CD4-positive, alpha-beta T cell (primary cell): ENCODE measurements around the gene TMEM43. TPM values are rescaled to one million over a fixed set of nuclear protein-coding genes. Genes with fewer than 3 reads are reported as not detected.

Experiments used
- ATAC-seq: fragments of 200-7000 bp; cut with Tn5 transposase; one replicate; pipeline ENCODE4 v1.10.0; 2022; ENCODE audit warnings: mild to moderate bottlenecking; ENCODE audit not compliant: poor library complexity
- CTCF ChIA-PET: fragments of 350-600 bp; sonication (Branson Sonifier 250); formaldehyde crosslinking; loops from one replicate; lab custom pipeline; 2021; ENCODE audit warnings: antibody characterized with exemption, inconsistent platforms; lab: Charles Lee
- POLR2A ChIA-PET: fragments of 350-600 bp; sonication (Branson Sonifier 250); formaldehyde crosslinking; loops from one replicate; lab custom pipeline; 2021; ENCODE audit warnings: antibody characterized with exemption, inconsistent platforms; lab: Charles Lee
- DNase-seq, 14 experiments: peaks; one replicate each; pipeline ENCODE4 v3.0.0-alpha.2; 2013 to 2020; ENCODE audit warnings: mixed read lengths in 2 of 14
- H3K27ac ChIP-seq, 2 donors: one replicate each; pipeline versions ENCODE4 v1.5.1 to v1.7.0; 2013; ENCODE audit warnings: low read length in 2 of 2, low read depth in 1 of 2, mild to moderate bottlenecking in 1 of 2
- H3K27me3 ChIP-seq, 2 experiments: 1 replicate in 1 of 2; 2 replicates in 1 of 2; pipeline versions ENCODE4 v1.6.1 to v1.7.0; 2013; ENCODE audit warnings: low read length in 2 of 2, control low read depth in 1 of 2, mild to moderate bottlenecking in 1 of 2, moderate library complexity in 1 of 2; ENCODE audit not compliant: insufficient read depth in 2 of 2, control insufficient read depth in 1 of 2
- H3K36me3 ChIP-seq: one replicate; pipeline ENCODE4 v1.6.1; 2013; ENCODE audit warnings: low read length, control low read depth; ENCODE audit not compliant: insufficient read depth
- H3K4me1 ChIP-seq: one replicate; pipeline ENCODE4 v1.6.1; 2013; ENCODE audit warnings: low read length, control low read depth; ENCODE audit not compliant: insufficient read depth
- H3K4me3 ChIP-seq: one replicate; pipeline ENCODE4 v1.5.1; 2013; ENCODE audit warnings: mild to moderate bottlenecking, low read length, moderate library complexity
- H3K9me3 ChIP-seq, 2 experiments: 1 replicate in 1 of 2; 2 replicates in 1 of 2; pipeline versions ENCODE4 v1.6.1 to v1.7.0; 2013; ENCODE audit warnings: low read length in 2 of 2, mild to moderate bottlenecking in 2 of 2, control low read depth in 1 of 2, moderate library complexity in 1 of 2; ENCODE audit not compliant: control insufficient read depth in 1 of 2, insufficient read depth in 1 of 2
- H3K27ac Mint-ChIP-seq: one replicate; pipeline ENCODE4 v1.8.0; 2020; ENCODE audit warnings: mixed read lengths
- H3K27me3 Mint-ChIP-seq: one replicate; pipeline ENCODE4 v1.8.0; 2021; ENCODE audit warnings: mixed read lengths
- H3K36me3 Mint-ChIP-seq: one replicate; pipeline ENCODE4 v1.8.0; 2021; ENCODE audit warnings: low read depth, mixed read lengths
- H3K4me1 Mint-ChIP-seq: one replicate; pipeline ENCODE4 v1.8.0; 2021; ENCODE audit warnings: low read depth, mixed read lengths
- H3K4me3 Mint-ChIP-seq: one replicate; pipeline ENCODE4 v1.8.0; 2020; ENCODE audit warnings: mild to moderate bottlenecking, mixed read lengths
- H3K9me3 Mint-ChIP-seq: one replicate; pipeline ENCODE4 v1.8.0; 2020; ENCODE audit warnings: mixed read lengths
- intact Hi-C, 2 experiments: fragments of 100-400 bp; cut with DNase I in 1 of 2; cut with micrococcal nuclease in 1 of 2; formaldehyde crosslinking; loops; one replicate each; pipeline versions ENCODE4 v1.15.1 to v1.9.0; 2023 to 2025; cut with DNase I, micrococcal nuclease
- total RNA-seq, 174 experiments: library from RNA in 2 of 174; stranded (reverse) in 2 of 174; gene quantifications; one replicate each; pipeline ENCODE4 v1.2.3 and lab custom pipeline; 2021 to 2026
- TF ChIP-seq, protein P1 (sequence below): fragments of 200-600 bp; IDR thresholded peaks from one replicate; pipeline ENCODE4 v1.8.0; 2022; ENCODE audit warnings: antibody characterized with exemption, mild to moderate bottlenecking

TMEM43 gene
- total RNA-seq, 2 experiments from 2014 or later, result 24.8 to 27.6 TPM

DNA sequence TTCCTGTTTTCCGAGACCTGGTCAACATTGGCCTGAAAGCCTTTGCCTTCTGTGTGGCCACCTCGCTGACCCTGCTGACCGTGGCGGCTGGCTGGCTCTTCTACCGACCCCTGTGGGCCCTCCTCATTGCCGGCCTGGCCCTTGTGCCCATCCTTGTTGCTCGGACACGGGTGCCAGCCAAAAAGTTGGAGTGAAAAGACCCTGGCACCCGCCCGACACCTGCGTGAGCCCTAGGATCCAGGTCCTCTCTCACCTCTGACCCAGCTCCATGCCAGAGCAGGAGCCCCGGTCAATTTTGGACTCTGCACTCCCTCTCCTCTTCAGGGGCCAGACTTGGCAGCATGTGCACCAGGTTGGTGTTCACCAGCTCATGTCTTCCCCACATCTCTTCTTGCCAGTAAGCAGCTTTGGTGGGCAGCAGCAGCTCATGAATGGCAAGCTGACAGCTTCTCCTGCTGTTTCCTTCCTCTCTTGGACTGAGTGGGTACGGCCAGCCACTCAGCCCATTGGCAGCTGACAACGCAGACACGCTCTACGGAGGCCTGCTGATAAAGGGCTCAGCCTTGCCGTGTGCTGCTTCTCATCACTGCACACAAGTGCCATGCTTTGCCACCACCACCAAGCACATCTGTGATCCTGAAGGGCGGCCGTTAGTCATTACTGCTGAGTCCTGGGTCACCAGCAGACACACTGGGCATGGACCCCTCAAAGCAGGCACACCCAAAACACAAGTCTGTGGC is 16.9 kb downstream of the TMEM43 start:
- ATAC-seq, result no peak
- peaks cover 63% of the 10 kb centered on the region for H3K36me3 ChIP-seq
- H3K27ac ChIP-seq, result peak overlapping the region; percentile 90 to 98
- no peaks in the 10 kb centered on the region for H3K9me3 ChIP-seq
- H3K4me3 ChIP-seq, result no peak overlapping the region
- ChIA-PET POLR2A (interaction anchor here (1.2 to 8.7 kb wide), 9 partner anchors 8 to 510 kb away, joined by 3 to 106 read pairs (median 4); partner anchors contain the start of genes CCDC174, CHCHD4, LSM3 and TMEM43), CTCF (interaction anchor here (0.7 to 5.9 kb wide), 5 partner anchors 14 to 245 kb away, joined by 3 to 44 read pairs (median 4); partner anchors contain the start of genes CHCHD4, LSM3, TMEM43 and XPC)
- no peaks in the 10 kb centered on the region for H3K9me3 Mint-ChIP-seq
- peak in 4 of 14 experiments; percentile 18 to 50 (median 31) for DNase-seq
- peak overlapping the region; percentile 96 for H3K27ac Mint-ChIP-seq
- H3K27me3 Mint-ChIP-seq, result no peaks in the 10 kb centered on the region
- no peak overlapping the region for H3K4me3 Mint-ChIP-seq
- H3K27me3 ChIP-seq, result no peaks in the 10 kb centered on the region
- H3K36me3 Mint-ChIP-seq, result peaks cover 70% of the 10 kb centered on the region
- TF ChIP-seq, protein P1, sequence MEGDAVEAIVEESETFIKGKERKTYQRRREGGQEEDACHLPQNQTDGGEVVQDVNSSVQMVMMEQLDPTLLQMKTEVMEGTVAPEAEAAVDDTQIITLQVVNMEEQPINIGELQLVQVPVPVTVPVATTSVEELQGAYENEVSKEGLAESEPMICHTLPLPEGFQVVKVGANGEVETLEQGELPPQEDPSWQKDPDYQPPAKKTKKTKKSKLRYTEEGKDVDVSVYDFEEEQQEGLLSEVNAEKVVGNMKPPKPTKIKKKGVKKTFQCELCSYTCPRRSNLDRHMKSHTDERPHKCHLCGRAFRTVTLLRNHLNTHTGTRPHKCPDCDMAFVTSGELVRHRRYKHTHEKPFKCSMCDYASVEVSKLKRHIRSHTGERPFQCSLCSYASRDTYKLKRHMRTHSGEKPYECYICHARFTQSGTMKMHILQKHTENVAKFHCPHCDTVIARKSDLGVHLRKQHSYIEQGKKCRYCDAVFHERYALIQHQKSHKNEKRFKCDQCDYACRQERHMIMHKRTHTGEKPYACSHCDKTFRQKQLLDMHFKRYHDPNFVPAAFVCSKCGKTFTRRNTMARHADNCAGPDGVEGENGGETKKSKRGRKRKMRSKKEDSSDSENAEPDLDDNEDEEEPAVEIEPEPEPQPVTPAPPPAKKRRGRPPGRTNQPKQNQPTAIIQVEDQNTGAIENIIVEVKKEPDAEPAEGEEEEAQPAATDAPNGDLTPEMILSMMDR, result no peak
- H3K4me1 Mint-ChIP-seq, result peaks cover 62% of the 10 kb centered on the region
- H3K4me1 ChIP-seq, result peaks cover 66% of the 10 kb centered on the region
- intact Hi-C loops, result loop anchor here (1.0 to 10.0 kb wide), 4 partner anchors 13 to 953 kb away; partner anchors contain the start of genes CHCHD4 (in 1 of the 2), RBSN (in 1 of the 2) and TMEM43 (in 1 of the 2)

DNA sequence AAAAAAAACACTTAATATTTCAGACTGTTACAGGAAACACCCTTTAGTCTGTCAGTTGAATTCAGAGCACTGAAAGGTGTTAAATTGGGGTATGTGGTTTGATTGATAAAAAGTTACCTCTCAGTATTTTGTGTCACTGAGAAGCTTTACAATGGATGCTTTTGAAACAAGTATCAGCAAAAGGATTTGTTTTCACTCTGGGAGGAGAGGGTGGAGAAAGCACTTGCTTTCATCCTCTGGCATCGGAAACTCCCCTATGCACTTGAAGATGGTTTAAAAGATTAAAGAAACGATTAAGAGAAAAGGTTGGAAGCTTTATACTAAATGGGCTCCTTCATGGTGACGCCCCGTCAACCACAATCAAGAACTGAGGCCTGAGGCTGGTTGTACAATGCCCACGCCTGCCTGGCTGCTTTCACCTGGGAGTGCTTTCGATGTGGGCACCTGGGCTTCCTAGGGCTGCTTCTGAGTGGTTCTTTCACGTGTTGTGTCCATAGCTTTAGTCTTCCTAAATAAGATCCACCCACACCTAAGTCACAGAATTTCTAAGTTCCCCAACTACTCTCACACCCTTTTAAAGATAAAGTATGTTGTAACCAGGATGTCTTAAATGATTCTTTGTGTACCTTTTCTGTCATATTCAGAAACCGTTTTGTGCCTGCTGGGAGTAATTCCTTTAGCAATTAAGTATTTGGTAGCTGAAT is 17.9 kb downstream of the TMEM43 start:
- TF ChIP-seq, protein P1, result no peak
- DNase-seq, result peak in 13 of 14 experiments; percentile 35 to 92 (median 63)
- no peaks in the 10 kb centered on the region for H3K9me3 ChIP-seq
- Mint-ChIP-seq H3K36me3 (peaks cover 74% of the 10 kb centered on the region), H3K27me3 (no peaks in the 10 kb centered on the region), H3K9me3 (no peaks in the 10 kb centered on the region), H3K4me1 (peaks cover 62% of the 10 kb centered on the region), H3K27ac (peak overlapping the region; percentile 96), H3K4me3 (peak overlapping the region; percentile 44)
- ChIA-PET POLR2A (interaction anchor here (0.6 to 8.7 kb wide), 12 partner anchors 9 to 509 kb away, joined by 3 to 106 read pairs (median 4); partner anchors contain the start of genes CCDC174, CHCHD4, LSM3 and TMEM43), CTCF (interaction anchor here (0.9 to 5.9 kb wide), 6 partner anchors 14 to 246 kb away, joined by 3 to 44 read pairs (median 4); partner anchors contain the start of genes CHCHD4, LSM3, TMEM43 and XPC)
- peaks cover 63% of the 10 kb centered on the region for H3K36me3 ChIP-seq
- peak; percentile 59 for ATAC-seq
- H3K4me3 ChIP-seq, result peak overlapping the region; percentile 2
- peaks cover 67% of the 10 kb centered on the region for H3K4me1 ChIP-seq
- intact Hi-C loops, result loop anchor here (1.0 to 10.0 kb wide), 3 partner anchors 17 to 952 kb away; partner anchors contain the start of genes CHCHD4 (in 1 of the 2), RBSN (in 1 of the 2) and TMEM43 (in 1 of the 2)
- no peaks in the 10 kb centered on the region for H3K27me3 ChIP-seq
- H3K27ac ChIP-seq, result peak overlapping the region; percentile 90 to 98
